GM15510 (cell line): ENCODE results near the gene HADHA.

Source experiments
- POLR2A ChIP-seq: IDR thresholded peaks from 3 replicates; pipeline ENCODE4 v1.6.1; 2011; ENCODE audit warnings: borderline replicate concordance; ENCODE audit not compliant: insufficient read length; ENCODE audit errors: extremely low read depth

The HADHA gene

GRCh38 chr2:26172871-26173775, 71.3 kb downstream of the HADHA start, which contains the start of gene GAREM2:
GAREM2 (plus strand) TSS chr2:26173088; CDS start chr2:26173221, 133 bp downstream.
- no peak for TF ChIP-seq POLR2A

GRCh38 chr2:26172189-26172870, 72.1 kb downstream of the HADHA start:
- TF ChIP-seq POLR2A = no peak

GRCh38 chr2:26170795-26171194, 73.6 kb downstream of the HADHA start:
- no peak for TF ChIP-seq POLR2A

GRCh38 chr2:26169681-26170414, 74.6 kb downstream of the HADHA start:
- TF ChIP-seq POLR2A = no peak

- no peak for TF ChIP-seq POLR2A
Observed at GRCh38 chr2:26169226-26169625, 75.2 kb downstream of the HADHA start.

GRCh38 chr2:26168785-26169184, 75.6 kb downstream of the HADHA start:
- TF ChIP-seq POLR2A = no peak

GRCh38 chr2:26165403-26165802, 79.0 kb downstream of the HADHA start:
- TF ChIP-seq POLR2A = no peak

GRCh38 chr2:26164641-26165211, 79.7 kb downstream of the HADHA start:
- TF ChIP-seq POLR2A = no peak

GRCh38 chr2:26164231-26164630, 80.2 kb downstream of the HADHA start:
- TF ChIP-seq POLR2A = no peak

- TF ChIP-seq POLR2A = no peak
Observed at GRCh38 chr2:26162963-26163362, 81.5 kb downstream of the HADHA start.

- TF ChIP-seq POLR2A = no peak
Observed at GRCh38 chr2:26161926-26162325, 82.5 kb downstream of the HADHA start.

GRCh38 chr2:26157580-26157979, 86.9 kb downstream of the HADHA start:
- no peak for TF ChIP-seq POLR2A

GRCh38 chr2:26150243-26150642, 94.2 kb downstream of the HADHA start:
- TF ChIP-seq POLR2A = no peak

- TF ChIP-seq POLR2A = no peak
Observed at GRCh38 chr2:26148501-26148900, 95.9 kb downstream of the HADHA start.
